KMS-11 (cell line): ENCODE results near the gene PAQR9.

Experiments
- H2AFZ ChIP-seq: fragments of 200-600 bp; sonication (generic); 2 replicates; pipeline ENCODE4 v1.6.1; 2016; ENCODE audit warnings: antibody characterized with exemption, mixed run types, low read depth
- H3K27ac ChIP-seq: fragments of 200-600 bp; sonication (generic); 2 replicates; pipeline ENCODE4 v1.6.1; 2016; ENCODE audit warnings: mild to moderate bottlenecking, mixed run types
- H3K27me3 ChIP-seq: fragments of 200-600 bp; sonication (generic); 2 replicates; pipeline ENCODE4 v1.6.1; 2017; ENCODE audit warnings: mild to moderate bottlenecking, low read depth, mixed run types, moderate library complexity; ENCODE audit not compliant: insufficient read depth
- H3K36me3 ChIP-seq: fragments of 200-600 bp; sonication (generic); 2 replicates; pipeline ENCODE4 v1.6.1; 2017; ENCODE audit warnings: mild to moderate bottlenecking, mixed run types; ENCODE audit not compliant: insufficient read depth
- H3K4me1 ChIP-seq: fragments of 200-600 bp; sonication (generic); 2 replicates; pipeline ENCODE4 v1.6.1; 2016; ENCODE audit warnings: mild to moderate bottlenecking, low read depth, mixed run types; ENCODE audit not compliant: poor library complexity, severe bottlenecking
- H3K4me2 ChIP-seq: fragments of 200-600 bp; sonication (generic); 2 replicates; pipeline ENCODE4 v1.7.0; 2016; ENCODE audit warnings: mild to moderate bottlenecking, mixed run types
- H3K4me3 ChIP-seq: fragments of 200-600 bp; sonication (generic); IDR thresholded peaks from 2 replicates; pipeline ENCODE4 v1.6.1; 2017; ENCODE audit warnings: low read depth, low read length, mixed read lengths; ENCODE audit not compliant: insufficient read depth
- H3K79me2 ChIP-seq: fragments of 200-600 bp; sonication (generic); 2 replicates; pipeline ENCODE4 v1.6.1; 2016; ENCODE audit warnings: low read depth, mixed run types; ENCODE audit not compliant: insufficient read depth
- H3K9ac ChIP-seq: fragments of 200-600 bp; sonication (generic); 2 replicates; pipeline ENCODE4 v1.6.1; 2016; ENCODE audit warnings: mild to moderate bottlenecking, mixed run types
- H4K20me1 ChIP-seq: fragments of 200-600 bp; sonication (generic); 2 replicates; pipeline ENCODE4 v1.6.1; 2016; ENCODE audit warnings: mild to moderate bottlenecking, mixed run types; ENCODE audit not compliant: insufficient read depth
- TF ChIP-seq, protein P1 (sequence below): fragments of 200-600 bp; sonication (generic); conservative IDR thresholded peaks from 2 replicates; pipeline ENCODE4 v1.6.1; 2017; ENCODE audit warnings: low read depth, mild to moderate bottlenecking, antibody characterized with exemption, low read length, moderate library complexity, mixed read lengths

Gene PAQR9

DNA sequence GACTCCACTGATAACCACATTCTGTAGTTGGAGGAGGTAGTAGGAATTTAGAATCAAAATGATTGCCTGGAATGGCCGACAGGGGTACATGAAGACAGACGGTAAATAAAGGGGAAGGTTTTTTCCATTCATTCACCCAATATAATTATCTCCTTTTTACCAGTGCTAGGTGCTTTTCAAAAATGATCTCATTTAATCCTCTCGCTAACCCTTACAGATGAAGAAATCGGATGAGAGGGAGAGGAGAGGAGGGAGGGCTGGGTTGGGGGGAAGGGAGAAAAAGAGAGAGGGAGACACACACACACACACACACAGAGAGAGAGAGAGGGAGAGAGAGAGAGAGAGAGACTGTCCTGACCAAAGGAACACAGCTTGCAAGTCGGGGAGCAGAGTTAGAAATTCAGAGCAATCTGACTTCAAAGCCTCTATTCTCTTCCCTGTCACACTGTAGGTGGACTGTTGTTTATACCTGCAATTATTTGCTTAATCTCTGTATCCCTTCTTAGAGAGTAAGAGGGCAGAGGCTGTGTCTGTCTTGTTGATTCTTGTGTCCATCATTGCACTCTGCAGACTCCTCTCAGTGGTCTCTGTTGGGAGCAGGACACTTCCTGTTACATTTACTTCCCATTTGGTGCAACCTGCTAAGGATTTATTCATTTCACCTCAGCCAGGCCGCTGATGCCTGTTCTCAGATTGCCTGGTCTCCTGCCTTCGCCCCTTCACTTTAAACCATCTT lies 18.7 kb upstream of the PAQR9 start:
- Histone ChIP-seq H3K4me3 (no peak overlapping the region), H3K9ac (no peak overlapping the region), H3K79me2 (no peaks in the 10 kb centered on the region)

DNA sequence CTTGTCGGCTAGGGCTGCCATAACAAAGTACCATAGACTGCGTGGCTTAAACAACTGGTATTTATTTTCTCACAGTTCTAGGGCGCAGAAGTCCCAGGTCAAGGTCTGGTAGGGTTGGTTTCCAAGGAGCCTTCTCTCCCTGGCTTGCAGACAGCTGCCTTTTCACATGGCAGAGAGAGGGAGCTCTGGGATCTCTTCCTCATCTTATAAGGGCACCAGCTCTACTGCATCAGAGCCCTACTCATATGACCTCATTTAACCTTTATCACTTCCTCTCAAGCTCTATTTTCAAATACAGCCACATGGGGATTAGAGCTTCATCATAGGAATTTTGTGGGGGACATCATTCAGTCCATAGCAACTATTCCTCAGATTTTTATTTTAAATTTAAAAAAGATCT lies 17.6 kb upstream of the PAQR9 start:
- Histone ChIP-seq H2AFZ (no peak overlapping the region), H3K4me2 (no peak overlapping the region), H3K36me3 (no peaks in the 10 kb centered on the region)

More for the DNA sequence above, 18.7 kb upstream of the PAQR9 start:
- Histone ChIP-seq H2AFZ (no peak overlapping the region), H3K27me3 (no peaks in the 10 kb centered on the region), H3K4me1 (peaks cover 5% of the 10 kb centered on the region), H3K27ac (no peak overlapping the region), H3K36me3 (no peaks in the 10 kb centered on the region), H4K20me1 (no peaks in the 10 kb centered on the region), H3K4me2 (no peak overlapping the region)
- TF ChIP-seq, protein P1, sequence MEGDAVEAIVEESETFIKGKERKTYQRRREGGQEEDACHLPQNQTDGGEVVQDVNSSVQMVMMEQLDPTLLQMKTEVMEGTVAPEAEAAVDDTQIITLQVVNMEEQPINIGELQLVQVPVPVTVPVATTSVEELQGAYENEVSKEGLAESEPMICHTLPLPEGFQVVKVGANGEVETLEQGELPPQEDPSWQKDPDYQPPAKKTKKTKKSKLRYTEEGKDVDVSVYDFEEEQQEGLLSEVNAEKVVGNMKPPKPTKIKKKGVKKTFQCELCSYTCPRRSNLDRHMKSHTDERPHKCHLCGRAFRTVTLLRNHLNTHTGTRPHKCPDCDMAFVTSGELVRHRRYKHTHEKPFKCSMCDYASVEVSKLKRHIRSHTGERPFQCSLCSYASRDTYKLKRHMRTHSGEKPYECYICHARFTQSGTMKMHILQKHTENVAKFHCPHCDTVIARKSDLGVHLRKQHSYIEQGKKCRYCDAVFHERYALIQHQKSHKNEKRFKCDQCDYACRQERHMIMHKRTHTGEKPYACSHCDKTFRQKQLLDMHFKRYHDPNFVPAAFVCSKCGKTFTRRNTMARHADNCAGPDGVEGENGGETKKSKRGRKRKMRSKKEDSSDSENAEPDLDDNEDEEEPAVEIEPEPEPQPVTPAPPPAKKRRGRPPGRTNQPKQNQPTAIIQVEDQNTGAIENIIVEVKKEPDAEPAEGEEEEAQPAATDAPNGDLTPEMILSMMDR: no peak

DNA sequence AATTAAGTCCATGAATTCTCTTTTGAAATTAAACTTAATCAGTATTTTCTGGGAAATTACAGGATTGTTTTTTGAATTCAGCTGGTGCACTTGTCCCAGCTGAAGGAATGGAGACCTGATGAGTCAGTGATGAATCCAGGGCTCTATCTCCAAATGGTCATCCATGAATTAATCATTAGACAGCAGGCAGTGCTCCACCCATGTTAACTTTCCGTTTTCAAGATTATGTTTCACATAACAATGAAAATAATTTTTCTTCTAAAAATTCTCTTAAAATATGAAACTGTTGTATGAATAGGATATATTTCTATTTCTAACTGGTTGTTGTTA lies 13.9 kb upstream of the PAQR9 start:
- TF ChIP-seq, protein P1: no peak
- Histone ChIP-seq H3K4me2 (no peak overlapping the region), H3K79me2 (no peaks in the 10 kb centered on the region), H3K36me3 (no peaks in the 10 kb centered on the region), H3K9ac (no peak overlapping the region), H3K27ac (no peak overlapping the region), H3K4me3 (no peak overlapping the region), H4K20me1 (no peaks in the 10 kb centered on the region), H3K4me1 (no peaks in the 10 kb centered on the region), H2AFZ (no peak overlapping the region), H3K27me3 (no peaks in the 10 kb centered on the region)

More for the DNA sequence above, 17.6 kb upstream of the PAQR9 start:
- Histone ChIP-seq H3K9ac (no peak overlapping the region), H3K4me3 (no peak overlapping the region), H3K27me3 (no peaks in the 10 kb centered on the region), H3K27ac (no peak overlapping the region), H3K79me2 (no peaks in the 10 kb centered on the region), H3K4me1 (no peaks in the 10 kb centered on the region), H4K20me1 (no peaks in the 10 kb centered on the region)
- TF ChIP-seq, protein P1: no peak

DNA sequence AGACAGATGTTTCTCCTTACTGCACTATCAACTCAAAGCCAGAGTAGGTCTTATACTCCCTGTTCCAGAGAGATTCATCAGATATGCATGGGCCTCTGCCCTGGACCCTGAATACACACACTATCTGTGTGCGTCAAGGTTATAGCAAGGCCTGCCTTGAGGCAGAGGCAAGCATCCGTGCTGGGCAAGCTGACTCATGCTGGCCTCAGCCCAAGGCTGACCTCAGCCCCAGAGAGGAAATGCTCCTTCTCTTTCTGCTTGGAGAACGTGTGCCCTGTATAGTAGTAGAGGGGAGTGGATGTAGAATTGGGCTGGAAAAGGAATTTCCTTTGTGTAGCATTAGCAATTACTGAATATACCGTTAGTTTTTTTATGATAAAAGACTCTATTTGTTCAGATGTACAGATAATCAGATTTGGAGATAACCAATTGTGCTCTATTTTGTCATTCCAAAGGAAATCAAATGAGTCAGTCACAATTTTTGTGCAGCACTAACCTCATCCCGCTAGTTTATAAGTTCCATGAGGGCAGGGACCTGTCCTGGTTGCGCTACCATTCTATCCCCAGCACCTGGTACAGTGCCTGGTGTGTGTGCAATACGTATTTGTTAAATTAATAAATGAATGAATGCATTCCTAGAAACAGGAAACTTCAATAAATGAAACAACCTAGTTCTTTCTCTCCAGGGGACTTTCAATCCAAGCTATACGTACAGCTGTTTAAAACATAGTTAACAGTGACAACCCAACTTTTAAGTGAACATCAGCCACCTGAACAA lies 13.3 kb upstream of the PAQR9 start:
- Histone ChIP-seq H3K36me3 (no peaks in the 10 kb centered on the region), H2AFZ (no peak overlapping the region), H3K79me2 (no peaks in the 10 kb centered on the region), H4K20me1 (no peaks in the 10 kb centered on the region), H3K27me3 (no peaks in the 10 kb centered on the region), H3K27ac (no peak overlapping the region), H3K4me3 (no peak overlapping the region), H3K4me1 (no peaks in the 10 kb centered on the region), H3K9ac (no peak overlapping the region), H3K4me2 (no peak overlapping the region)
- TF ChIP-seq, protein P1: no peak
